ENCODE data around the gene ATG5.
"Not testable (repeated sequence)": the region's sequence is repeated elsewhere in the genome, so short reads cannot be mapped to it uniquely, and the experiment has no call there.

Gene ATG5

GRCh38 chr6:106154326-106154725, 171.2 kb downstream of the ATG5 start:
- no peak for DNase-seq (ENCODE audit: low read depth)

DNA sequence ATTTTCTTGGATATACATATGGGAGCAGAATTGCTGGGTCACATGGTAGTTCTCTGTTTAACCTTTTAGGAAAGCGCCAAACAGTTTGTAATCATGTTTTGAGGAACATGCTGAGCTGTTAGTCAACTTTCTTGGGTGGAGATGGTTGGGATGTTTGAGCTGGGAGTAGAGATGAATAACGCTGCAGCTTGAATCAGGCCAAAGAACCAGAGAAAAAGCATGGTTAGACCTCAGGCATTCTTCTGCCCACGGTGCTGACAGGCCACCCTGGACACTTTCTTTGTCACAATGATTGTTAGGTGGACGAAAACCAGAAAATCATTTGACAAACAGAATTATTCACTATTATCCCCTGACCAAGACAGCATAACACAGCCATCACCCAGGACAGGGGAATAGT, 172.6 kb downstream of the ATG5 start:
- no peak for DNase-seq (ENCODE audit: low read depth)

DNA sequence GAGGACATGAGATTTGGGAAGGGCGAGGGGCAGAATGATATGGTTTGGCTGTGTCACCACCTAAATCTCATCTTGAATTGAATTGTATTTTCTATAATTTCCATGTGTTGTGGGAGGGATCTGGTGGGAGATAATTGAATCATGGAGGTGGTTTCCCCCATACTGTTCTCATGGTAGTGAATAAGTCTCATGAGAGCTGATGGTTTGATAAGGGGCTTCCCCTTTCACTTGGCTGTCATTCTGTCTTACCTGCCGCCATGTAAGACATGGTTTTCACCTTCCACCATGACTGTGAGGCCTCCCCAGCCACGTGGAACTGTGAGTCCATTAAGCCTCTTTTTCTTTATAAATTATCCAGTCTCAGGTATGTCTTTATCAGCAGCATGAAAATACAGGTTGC, 173.1 kb downstream of the ATG5 start:
- not testable (repeated sequence) for DNase-seq (ENCODE audit: low read depth)

DNA sequence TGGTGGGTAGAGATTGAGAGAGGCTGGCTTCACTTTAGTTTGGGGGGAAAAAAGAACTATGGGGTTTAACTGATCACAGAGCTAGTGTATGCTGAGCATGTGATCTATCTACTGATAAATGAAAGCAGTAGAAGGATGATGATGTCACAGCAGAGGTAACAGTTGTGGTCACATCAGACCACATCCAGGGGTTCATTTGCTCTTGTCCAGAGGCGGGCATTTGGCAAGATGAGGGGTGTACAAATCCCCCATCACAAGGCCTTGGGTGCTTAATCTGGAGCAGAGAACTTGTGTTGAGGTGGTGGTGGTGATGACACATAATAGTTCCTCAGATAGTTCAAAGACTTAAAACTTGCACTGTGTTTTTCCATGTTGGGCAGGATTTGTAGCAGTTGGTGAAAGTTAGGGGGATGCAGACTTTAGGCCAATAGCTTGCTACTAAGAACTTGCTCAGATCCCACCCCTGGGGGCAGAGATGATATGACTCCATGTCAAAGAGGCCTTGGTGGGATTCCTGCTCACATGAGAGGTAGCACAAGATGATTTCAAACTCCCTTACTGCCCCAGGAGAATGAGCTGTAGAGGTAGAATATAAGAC, 176.0 kb downstream of the ATG5 start:
- no peak for DNase-seq (ENCODE audit: low read depth)

GRCh38 chr6:106147476-106147875, 178.1 kb downstream of the ATG5 start:
- no peak for DNase-seq (ENCODE audit: low read depth)

GRCh38 chr6:106146852-106147351, 178.7 kb downstream of the ATG5 start:
- DNase-seq (ENCODE audit: low read depth): no peak

DNA sequence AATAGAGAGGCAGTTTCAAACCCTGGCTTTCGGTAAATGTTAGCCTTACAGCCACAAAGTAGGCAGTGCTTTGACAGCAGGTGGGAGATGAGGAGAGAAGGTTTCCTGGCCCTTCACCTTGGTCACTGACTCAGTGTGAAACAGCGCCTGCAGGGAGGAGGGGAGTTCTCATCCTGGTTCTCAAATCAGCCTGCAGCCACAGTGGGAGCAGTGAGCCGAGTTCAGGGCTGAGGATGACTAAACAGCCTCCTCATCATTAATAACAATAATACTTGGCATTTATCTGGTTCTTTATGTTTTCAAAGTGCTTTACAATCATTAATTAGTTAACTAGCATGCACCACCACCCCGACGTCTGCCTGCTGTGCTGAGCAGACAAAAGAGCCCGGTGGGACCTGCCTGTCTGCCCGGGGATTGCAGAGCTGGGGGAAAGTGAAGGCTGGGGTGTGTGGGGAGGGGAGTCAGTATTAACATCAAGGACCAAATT, 179.8 kb downstream of the ATG5 start:
- DNase-seq (ENCODE audit: low read depth): no peak

DNA sequence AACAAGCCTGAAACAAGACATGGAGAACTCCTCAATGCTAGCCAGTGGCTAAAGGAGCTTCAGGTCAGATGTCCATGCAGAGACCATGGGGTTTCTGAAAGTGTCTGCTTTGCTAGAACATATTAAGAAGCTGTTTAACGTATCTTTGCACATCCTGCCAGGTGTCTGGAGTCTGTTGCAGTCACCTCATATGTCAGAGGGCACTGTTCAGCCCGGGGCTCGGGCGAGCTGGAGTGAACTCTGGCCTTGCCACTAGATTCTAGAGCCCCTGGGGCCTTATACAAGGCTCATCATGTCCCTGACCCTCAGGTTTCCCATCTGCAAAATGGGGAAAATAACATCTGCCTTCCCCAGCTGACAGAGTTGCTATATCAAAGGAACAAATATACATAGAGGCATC, 180.4 kb downstream of the ATG5 start:
- no peak for DNase-seq (ENCODE audit: low read depth)

DNA sequence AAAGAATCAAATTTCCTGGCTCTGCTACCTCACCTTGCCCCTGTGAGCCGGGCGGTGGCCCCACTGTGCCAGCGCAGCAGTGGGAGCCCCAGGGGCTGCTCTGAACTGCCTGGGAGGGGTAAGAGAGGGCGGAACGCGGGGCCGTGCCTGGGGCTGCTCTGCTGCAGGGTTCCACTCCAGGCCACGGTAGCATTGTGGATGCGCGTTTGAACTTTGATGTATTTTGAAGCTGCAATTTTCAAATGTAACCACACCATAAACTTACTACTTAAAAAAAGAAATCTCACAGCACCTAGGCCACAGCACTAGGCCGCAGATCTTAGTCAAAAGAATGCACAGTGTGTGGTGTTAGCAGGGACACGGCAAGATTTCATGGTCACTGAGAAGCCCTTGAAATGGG, 181.9 kb downstream of the ATG5 start:
- no peak for DNase-seq (ENCODE audit: low read depth)

DNA sequence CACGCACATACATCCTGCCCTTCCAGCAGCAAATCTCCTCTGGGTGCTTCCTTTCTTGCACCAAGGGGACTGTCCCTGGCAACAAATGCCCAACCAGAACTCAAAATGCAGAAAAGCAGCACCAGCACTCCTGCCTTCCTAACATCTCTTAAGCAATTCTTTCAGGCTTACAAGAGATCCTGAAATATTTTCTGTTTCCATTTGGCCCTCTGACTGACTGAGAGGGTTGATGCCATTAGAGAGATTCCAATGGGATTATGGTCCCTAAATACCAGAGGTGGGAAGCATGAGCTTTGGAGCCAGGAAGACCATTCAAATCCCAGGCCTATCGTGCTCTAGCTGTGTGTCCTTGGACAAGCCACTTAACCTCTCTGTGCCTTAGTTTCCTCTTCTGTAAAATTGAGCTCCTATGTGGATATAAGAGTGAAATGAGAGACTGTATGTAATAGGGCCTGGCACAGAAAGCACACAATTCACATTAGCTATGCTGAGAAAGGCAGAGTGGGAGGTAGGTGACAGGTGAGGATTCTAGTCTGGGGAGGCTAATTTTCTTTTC, 182.6 kb downstream of the ATG5 start:
- DNase-seq (ENCODE audit: low read depth): no peak

- no peak for DNase-seq (ENCODE audit: low read depth)
Observed at GRCh38 chr6:106141441-106142237, 183.9 kb downstream of the ATG5 start.

- DNase-seq (ENCODE audit: low read depth): no peak
Observed at GRCh38 chr6:106138151-106138550, 187.4 kb downstream of the ATG5 start.

DNA sequence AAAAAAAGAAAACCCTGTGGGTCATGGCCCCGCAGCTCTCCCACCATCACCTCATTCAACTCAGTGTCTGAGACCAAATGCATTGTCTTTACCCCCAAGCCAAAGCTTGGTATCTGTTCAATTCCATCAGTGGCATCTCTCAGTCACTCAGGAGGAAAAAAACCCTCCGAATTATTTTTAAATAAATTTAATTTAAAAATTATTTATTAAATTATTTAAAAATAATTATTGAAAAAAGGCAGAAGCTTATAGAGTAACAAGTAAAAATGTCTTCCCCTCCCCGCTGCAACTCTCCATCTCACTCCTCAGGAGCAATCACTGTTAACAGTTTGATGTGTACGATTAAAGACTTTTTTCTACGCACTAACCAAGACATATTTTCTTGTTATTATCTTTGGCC, 188.7 kb downstream of the ATG5 start:
- DNase-seq (ENCODE audit: low read depth): no peak

- no peak for DNase-seq (ENCODE audit: low read depth)
Observed at GRCh38 chr6:106135911-106136571, 189.5 kb downstream of the ATG5 start.

- DNase-seq (ENCODE audit: low read depth): no peak
Observed at GRCh38 chr6:106134906-106135634, 190.5 kb downstream of the ATG5 start.

Measured in HS-5 (cell line).